ENCODE data around the gene BACH2.

- TF ChIP-seq EZH2 (IDR thresholded peaks at IDR 0.05; ENCODE audit: insufficient read depth, poor library complexity, severe bottlenecking) (no peak), EZH2phosphoT487 (IDR thresholded peaks at IDR 0.05; ENCODE audit: insufficient read depth, low read depth) (no peak)
Measured at GRCh38 chr6:90157441-90157840, 139.2 kb downstream of the BACH2 start.

Measured in GM23248 (cell line).